AG04450 (cell line): Measurements from ENCODE around the gene DCPS. TPM values are rescaled to one million over a fixed set of nuclear protein-coding genes. Genes with fewer than 3 reads are reported as not detected.

Experiments
- CTCF ChIA-PET: fragments of 300-600, 350-600 bp; formaldehyde crosslinking; extraction: SDS; loops from one replicate; lab custom pipeline; 2022; ENCODE audit warnings: antibody characterized with exemption, inconsistent platforms; lab: Charles Lee
- POLR2A ChIA-PET: fragments of 350-600 bp; formaldehyde crosslinking; extraction: SDS; loops from one replicate; lab custom pipeline; 2021; ENCODE audit warnings: antibody characterized with exemption, inconsistent platforms; lab: Yijun Ruan, JAX
- DNase-seq: peaks from one replicate; pipeline ENCODE4 v3.0.0-alpha.2; 2011; ENCODE audit warnings: low read depth, low spot score
- H3K27ac ChIP-seq: one replicate; pipeline ENCODE4 v1.5.1; 2012; ENCODE audit warnings: low read depth, low read length, control low read depth
- H3K27me3 ChIP-seq: one replicate; pipeline ENCODE4 v1.6.0; 2012; ENCODE audit warnings: low read length; ENCODE audit not compliant: control insufficient read depth, insufficient read depth
- H3K4me3 ChIP-seq: 2 replicates; pipeline ENCODE4 v1.5.1; 2011; ENCODE audit warnings: mild to moderate bottlenecking, low read depth, low read length, control low read depth
- H3K9me3 ChIP-seq: 2 replicates; pipeline ENCODE4 v1.5.1; 2012; ENCODE audit warnings: low read length; ENCODE audit not compliant: control insufficient read depth, insufficient read depth
- CTCF ChIP-seq: IDR thresholded peaks from 2 replicates; pipeline ENCODE4 v1.5.1; 2011; ENCODE audit warnings: low read depth, low read length, control low read depth, inconsistent platforms
- polyA plus RNA-seq: library from polyadenylated mRNA; depleted of rRNA; stranded (reverse); fragments of >200 nt; gene quantifications from 2 replicates; pipeline ENCODE4 v1.2.3, GENCODE V29; 2011

The DCPS gene
- polyA plus RNA-seq, 1 experiment, result 20.4 TPM

GRCh38 chr11:126337474-126338241 is 33.8 kb downstream of the DCPS start:
- DNase-seq, result no peak
- no peak for TF ChIP-seq CTCF

GRCh38 chr11:126338346-126339055 is 34.6 kb downstream of the DCPS start:
- ChIA-PET POLR2A (interaction anchor here (1.2 kb wide), 1 partner anchor 17 kb away, joined by 4 read pairs; the partner anchor contains the start of gene ST3GAL4), CTCF (no interaction called here)
- DNase-seq, result no peak
- Histone ChIP-seq H3K4me3 (no peak overlapping the region), H3K27me3 (no peaks in the 10 kb centered on the region), H3K9me3 (no peaks in the 10 kb centered on the region), H3K27ac (no peak overlapping the region)
- no peak for TF ChIP-seq CTCF

More at GRCh38 chr11:126337474-126338241, 33.8 kb downstream of the DCPS start:
- ChIA-PET POLR2A (interaction anchor here (1.2 kb wide), 1 partner anchor 18 kb away, joined by 4 read pairs; the partner anchor contains the start of gene ST3GAL4), CTCF (interaction anchor here (0.9 to 1.6 kb wide), 2 partner anchors 27 to 143 kb away, joined by 3 to 6 read pairs; no protein-coding TSS in a partner anchor)
- no peak overlapping the region for H3K4me3 ChIP-seq
- no peak overlapping the region for H3K27ac ChIP-seq
- H3K9me3 ChIP-seq, result no peaks in the 10 kb centered on the region
- no peaks in the 10 kb centered on the region for H3K27me3 ChIP-seq

- no peak overlapping the region for H3K4me3 ChIP-seq
- H3K9me3 ChIP-seq, result no peaks in the 10 kb centered on the region
- peak overlapping the region; percentile 21 for H3K27ac ChIP-seq
- DNase-seq, result no peak
- TF ChIP-seq CTCF, result no peak
- no peaks in the 10 kb centered on the region for H3K27me3 ChIP-seq
- CTCF ChIA-PET, result no interaction called here
- POLR2A ChIA-PET, result interaction anchor here (0.9 kb wide), 1 partner anchor 20 kb away, joined by 5 read pairs; no protein-coding TSS in a partner anchor
These were observed 35.4 kb downstream of the DCPS start for GRCh38 chr11:126339073-126339862.

GRCh38 chr11:126339863-126340434 is 36.1 kb downstream of the DCPS start:
- H3K4me3 ChIP-seq, result no peak overlapping the region
- POLR2A ChIA-PET, result interaction anchor here (0.9 kb wide), 1 partner anchor 21 kb away, joined by 5 read pairs; no protein-coding TSS in a partner anchor
- no peak overlapping the region for H3K27ac ChIP-seq
- CTCF ChIA-PET, result no interaction called here
- no peaks in the 10 kb centered on the region for H3K27me3 ChIP-seq
- no peak for DNase-seq
- no peak for TF ChIP-seq CTCF
- H3K9me3 ChIP-seq, result no peaks in the 10 kb centered on the region
